ENCODE data around the gene OR8G5. TPM values are rescaled to one million over a fixed set of nuclear protein-coding genes. Genes with fewer than 3 reads are reported as not detected.

Gene OR8G5, protein sequence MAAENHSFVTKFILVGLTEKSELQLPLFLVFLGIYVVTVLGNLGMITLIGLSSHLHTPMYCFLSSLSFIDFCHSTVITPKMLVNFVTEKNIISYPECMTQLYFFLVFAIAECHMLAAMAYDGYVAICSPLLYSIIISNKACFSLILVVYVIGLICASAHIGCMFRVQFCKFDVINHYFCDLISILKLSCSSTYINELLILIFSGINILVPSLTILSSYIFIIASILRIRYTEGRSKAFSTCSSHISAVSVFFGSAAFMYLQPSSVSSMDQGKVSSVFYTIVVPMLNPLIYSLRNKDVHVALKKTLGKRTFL
- not detected in 2 replicates for total RNA-seq

DNA sequence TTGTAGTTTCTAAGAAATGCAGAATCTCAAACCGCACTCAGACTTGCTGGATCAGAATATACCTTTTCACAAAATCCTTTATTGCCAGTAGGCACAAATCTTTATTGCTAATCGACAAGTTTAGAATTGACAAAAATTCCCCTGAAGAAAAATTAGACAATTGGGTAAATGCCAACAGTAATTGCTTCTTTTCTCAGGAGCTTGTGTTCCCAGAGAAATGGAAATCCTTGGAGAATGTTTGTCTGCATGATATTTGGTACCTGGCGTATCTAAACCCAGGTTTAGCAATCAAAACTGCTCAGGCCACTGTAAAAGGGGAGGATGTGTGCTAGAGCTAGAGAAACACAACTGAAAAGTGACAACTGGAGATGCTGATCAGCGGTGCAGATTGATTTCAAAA, at the start of gene OR8G5:
Gene OR8G5, plus strand, starts transcription at position 301 of the 400 bp plus-strand sequence. CDS start 8,556 bp downstream, outside the sequence.
- Mint-ChIP-seq H3K36me3 (ENCODE audit: low read depth) (no peaks in the 10 kb centered on the region), H3K9me3 (no peaks in the 10 kb centered on the region), H3K4me3 (no peak within 1 kb of the TSS), H3K27me3 (no peaks in the 10 kb centered on the region), H3K4me1 (no peaks in the 10 kb centered on the region), H3K27ac (no peak within 1 kb of the TSS)
- intact Hi-C loops (cut with micrococcal nuclease): no loop called here
- no peak for ATAC-seq (ENCODE audit: low read depth)
- POLR2A ChIA-PET: no interaction called here
- CTCF ChIA-PET: no interaction called here
- DNase-seq: no peak
- TF ChIP-seq, protein P1, sequence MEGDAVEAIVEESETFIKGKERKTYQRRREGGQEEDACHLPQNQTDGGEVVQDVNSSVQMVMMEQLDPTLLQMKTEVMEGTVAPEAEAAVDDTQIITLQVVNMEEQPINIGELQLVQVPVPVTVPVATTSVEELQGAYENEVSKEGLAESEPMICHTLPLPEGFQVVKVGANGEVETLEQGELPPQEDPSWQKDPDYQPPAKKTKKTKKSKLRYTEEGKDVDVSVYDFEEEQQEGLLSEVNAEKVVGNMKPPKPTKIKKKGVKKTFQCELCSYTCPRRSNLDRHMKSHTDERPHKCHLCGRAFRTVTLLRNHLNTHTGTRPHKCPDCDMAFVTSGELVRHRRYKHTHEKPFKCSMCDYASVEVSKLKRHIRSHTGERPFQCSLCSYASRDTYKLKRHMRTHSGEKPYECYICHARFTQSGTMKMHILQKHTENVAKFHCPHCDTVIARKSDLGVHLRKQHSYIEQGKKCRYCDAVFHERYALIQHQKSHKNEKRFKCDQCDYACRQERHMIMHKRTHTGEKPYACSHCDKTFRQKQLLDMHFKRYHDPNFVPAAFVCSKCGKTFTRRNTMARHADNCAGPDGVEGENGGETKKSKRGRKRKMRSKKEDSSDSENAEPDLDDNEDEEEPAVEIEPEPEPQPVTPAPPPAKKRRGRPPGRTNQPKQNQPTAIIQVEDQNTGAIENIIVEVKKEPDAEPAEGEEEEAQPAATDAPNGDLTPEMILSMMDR (IDR thresholded peaks at IDR 0.05): no peak

DNA sequence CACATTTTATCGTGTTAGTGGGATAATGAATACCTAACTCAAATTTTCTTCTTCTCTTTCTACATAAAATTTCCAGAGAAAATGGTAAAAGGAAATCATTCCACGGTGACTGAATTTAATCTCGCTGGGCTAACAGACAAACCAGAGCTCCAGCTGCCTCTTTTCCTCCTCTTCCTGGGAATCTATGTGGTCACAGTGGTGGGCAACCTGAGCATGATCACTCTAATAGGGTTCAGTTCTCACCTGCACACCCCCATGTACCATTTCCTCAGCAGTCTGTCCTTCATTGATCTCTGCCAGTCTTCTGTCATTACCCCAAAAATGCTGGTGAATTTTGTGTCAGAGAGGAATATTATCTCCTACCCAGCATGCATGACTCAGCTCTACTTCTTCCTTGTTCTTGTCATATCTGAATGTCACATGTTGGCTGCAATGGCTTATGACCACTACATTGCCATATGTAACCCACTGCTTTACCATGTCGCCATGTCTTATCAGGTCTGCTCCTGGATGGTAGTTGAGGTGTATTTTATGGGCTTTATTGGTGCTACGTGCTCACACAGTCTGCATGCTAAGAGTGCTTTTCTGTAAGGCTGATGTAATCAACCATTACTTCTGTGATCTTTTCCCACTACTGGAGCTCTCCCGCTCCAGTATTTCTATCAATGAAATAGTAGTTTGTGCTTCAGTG, 48.9 kb upstream of the OR8G5 start:
- TF ChIP-seq, protein P1 (IDR thresholded peaks at IDR 0.05): no peak
- no peaks in the 10 kb centered on the region for H3K27me3 Mint-ChIP-seq
- intact Hi-C loops (cut with micrococcal nuclease): no loop called here
- no peaks in the 10 kb centered on the region for H3K36me3 Mint-ChIP-seq (ENCODE audit: low read depth)
- ChIA-PET CTCF (no interaction called here), POLR2A (no interaction called here)
- H3K9me3 Mint-ChIP-seq: no peaks in the 10 kb centered on the region
- no peak overlapping the region for H3K4me3 Mint-ChIP-seq
- H3K4me1 Mint-ChIP-seq: no peaks in the 10 kb centered on the region
- no peak for ATAC-seq (ENCODE audit: low read depth)
- H3K27ac Mint-ChIP-seq: no peak overlapping the region
- no peak for DNase-seq

DNA sequence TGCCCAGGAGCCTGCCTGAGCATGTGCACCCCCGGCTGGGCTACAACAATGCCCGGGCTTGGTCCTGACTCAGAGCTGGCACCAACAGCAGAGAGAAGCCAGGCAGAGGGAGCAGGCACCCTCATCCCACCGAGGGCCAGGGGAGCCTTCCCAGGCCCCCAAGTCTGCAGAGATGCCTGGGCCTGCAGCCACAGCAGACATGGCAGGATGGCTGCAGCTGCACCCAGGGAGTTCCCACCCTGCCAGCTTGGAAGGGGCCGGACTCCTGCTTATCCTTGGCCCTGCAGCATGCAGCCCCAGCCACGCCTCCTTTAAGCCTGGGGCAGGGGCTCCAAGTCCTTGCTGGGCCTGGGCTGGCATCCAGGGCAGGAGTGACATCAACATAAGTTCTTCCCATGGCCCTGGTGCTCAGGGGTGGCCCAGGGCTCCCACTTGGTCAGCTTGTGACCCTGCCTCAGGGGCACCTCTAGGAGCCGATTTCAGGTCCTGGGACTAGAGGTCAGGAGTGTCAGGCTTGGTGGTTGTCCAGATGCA, 46.3 kb upstream of the OR8G5 start:
- Mint-ChIP-seq H3K4me3 (no peak overlapping the region), H3K36me3 (ENCODE audit: low read depth) (no peaks in the 10 kb centered on the region), H3K27me3 (no peaks in the 10 kb centered on the region), H3K9me3 (no peaks in the 10 kb centered on the region), H3K27ac (no peak overlapping the region), H3K4me1 (no peaks in the 10 kb centered on the region)
- ChIA-PET CTCF (no interaction called here), POLR2A (no interaction called here)
- TF ChIP-seq, protein P1 (IDR thresholded peaks at IDR 0.05): no peak
- ATAC-seq (ENCODE audit: low read depth) (no peak), DNase-seq (no peak)
- intact Hi-C loops (cut with micrococcal nuclease): no loop called here

DNA sequence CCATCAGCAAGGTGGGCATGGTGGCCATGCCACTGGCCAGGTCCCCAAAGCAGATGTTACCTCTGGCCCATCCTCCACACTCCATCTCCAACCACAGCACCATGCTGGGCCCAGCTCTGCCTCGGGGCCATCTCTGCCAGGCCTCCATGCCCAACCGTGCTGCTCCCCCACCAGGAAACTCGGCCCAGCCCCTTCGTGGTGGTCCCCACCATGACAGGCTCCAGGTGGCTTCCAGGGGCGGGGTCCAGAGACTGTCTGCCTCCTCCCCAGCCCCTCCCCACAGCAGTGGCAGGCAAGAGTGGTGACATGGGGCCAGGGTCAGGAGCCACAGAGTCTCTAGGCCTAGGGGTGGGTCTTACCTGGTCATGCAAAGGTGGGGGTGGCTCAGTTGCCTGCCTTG, 45.8 kb upstream of the OR8G5 start:
- H3K4me3 Mint-ChIP-seq: no peak overlapping the region
- no peaks in the 10 kb centered on the region for H3K9me3 Mint-ChIP-seq
- no peaks in the 10 kb centered on the region for H3K4me1 Mint-ChIP-seq
- no peaks in the 10 kb centered on the region for H3K27me3 Mint-ChIP-seq
- TF ChIP-seq, protein P1 (IDR thresholded peaks at IDR 0.05): no peak
- intact Hi-C loops (cut with micrococcal nuclease): no loop called here
- POLR2A ChIA-PET: no interaction called here
- no peak overlapping the region for H3K27ac Mint-ChIP-seq
- H3K36me3 Mint-ChIP-seq (ENCODE audit: low read depth): no peaks in the 10 kb centered on the region
- CTCF ChIA-PET: no interaction called here
- DNase-seq: no peak
- no peak for ATAC-seq (ENCODE audit: low read depth)

DNA sequence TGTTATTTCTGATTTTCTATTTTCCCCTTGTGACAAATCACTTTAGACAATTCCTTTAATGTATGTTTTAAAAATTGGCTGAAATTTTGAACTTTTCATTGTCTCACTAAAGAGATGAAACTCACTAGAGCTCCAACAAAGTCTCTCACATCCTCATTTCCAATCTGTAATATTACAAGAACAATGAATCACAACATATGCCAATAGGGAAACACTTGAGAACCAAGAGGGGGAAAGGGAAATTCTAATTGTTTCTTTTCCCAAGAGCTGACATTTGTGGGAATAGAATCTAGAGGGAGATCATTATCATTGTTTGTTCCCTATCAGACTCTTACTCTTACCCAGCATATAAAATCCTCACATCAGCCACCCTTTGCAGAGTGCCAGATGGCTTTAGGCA, 44.9 kb upstream of the OR8G5 start:
- ChIA-PET POLR2A (no interaction called here), CTCF (no interaction called here)
- H3K9me3 Mint-ChIP-seq: no peaks in the 10 kb centered on the region
- H3K36me3 Mint-ChIP-seq (ENCODE audit: low read depth): no peaks in the 10 kb centered on the region
- no peaks in the 10 kb centered on the region for H3K27me3 Mint-ChIP-seq
- intact Hi-C loops (cut with micrococcal nuclease): no loop called here
- TF ChIP-seq, protein P1 (IDR thresholded peaks at IDR 0.05): no peak
- no peak overlapping the region for H3K27ac Mint-ChIP-seq
- H3K4me1 Mint-ChIP-seq: no peaks in the 10 kb centered on the region
- no peak for DNase-seq
- H3K4me3 Mint-ChIP-seq: no peak overlapping the region
- ATAC-seq (ENCODE audit: low read depth): no peak

All from activated B cell treated with CpG ODN at 0.5 μM for 24 hours (primary cell).